AG09319 (cell line): ENCODE data around the gene PTPRB.

Experiments used
- DNase-seq: peaks from one replicate; pipeline ENCODE4 v3.0.0-alpha.2; 2010; ENCODE audit warnings: low read depth; ENCODE audit errors: extremely low read depth
- TF ChIP-seq, protein P1 (sequence below): IDR thresholded peaks from 2 replicates; pipeline ENCODE4 v1.5.1; 2011; ENCODE audit warnings: low read depth, mild to moderate bottlenecking, inconsistent platforms, low read length, moderate library complexity

Gene PTPRB

DNA sequence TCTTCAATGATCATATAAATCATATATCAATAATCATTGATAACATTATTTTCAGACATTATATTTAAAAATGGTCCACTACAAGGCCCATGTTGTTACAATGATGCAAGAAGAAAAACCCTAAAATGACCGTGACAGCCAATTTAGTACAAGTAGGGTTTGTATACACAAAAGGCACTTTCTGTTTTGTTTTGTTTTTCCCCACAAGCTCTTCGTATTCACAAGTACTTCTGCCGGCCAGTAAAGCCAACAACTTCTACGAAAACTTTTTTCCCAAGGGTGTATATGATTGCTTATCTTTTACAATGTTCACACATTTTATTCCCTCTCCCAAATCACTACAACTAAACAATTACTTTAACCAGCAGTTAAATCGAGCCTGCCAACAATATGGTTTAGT lies 9.6 kb downstream of the PTPRB start:
- DNase-seq: no peak

DNA sequence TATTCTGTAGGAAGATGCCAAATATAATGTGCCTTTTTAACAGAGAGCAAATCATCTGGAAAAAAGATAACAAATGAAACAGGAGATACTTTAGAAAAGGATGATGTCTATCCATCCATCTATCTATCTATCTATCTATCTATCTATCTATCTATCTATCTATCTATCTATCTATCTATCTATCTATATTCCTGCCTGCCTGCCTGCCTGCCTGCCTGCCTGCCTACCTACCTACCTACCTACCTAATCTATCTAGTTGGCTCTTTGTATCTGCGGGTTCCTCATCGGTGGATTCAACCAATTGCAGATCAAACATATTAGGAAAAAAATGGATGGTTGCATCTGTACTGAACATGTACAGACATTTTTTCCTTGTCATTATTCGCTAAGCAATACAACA lies 11.0 kb downstream of the PTPRB start:
- DNase-seq: no peak
- TF ChIP-seq, protein P1, sequence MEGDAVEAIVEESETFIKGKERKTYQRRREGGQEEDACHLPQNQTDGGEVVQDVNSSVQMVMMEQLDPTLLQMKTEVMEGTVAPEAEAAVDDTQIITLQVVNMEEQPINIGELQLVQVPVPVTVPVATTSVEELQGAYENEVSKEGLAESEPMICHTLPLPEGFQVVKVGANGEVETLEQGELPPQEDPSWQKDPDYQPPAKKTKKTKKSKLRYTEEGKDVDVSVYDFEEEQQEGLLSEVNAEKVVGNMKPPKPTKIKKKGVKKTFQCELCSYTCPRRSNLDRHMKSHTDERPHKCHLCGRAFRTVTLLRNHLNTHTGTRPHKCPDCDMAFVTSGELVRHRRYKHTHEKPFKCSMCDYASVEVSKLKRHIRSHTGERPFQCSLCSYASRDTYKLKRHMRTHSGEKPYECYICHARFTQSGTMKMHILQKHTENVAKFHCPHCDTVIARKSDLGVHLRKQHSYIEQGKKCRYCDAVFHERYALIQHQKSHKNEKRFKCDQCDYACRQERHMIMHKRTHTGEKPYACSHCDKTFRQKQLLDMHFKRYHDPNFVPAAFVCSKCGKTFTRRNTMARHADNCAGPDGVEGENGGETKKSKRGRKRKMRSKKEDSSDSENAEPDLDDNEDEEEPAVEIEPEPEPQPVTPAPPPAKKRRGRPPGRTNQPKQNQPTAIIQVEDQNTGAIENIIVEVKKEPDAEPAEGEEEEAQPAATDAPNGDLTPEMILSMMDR: no peak

More for the DNA sequence above, 9.6 kb downstream of the PTPRB start:
- TF ChIP-seq, protein P1: no peak

DNA sequence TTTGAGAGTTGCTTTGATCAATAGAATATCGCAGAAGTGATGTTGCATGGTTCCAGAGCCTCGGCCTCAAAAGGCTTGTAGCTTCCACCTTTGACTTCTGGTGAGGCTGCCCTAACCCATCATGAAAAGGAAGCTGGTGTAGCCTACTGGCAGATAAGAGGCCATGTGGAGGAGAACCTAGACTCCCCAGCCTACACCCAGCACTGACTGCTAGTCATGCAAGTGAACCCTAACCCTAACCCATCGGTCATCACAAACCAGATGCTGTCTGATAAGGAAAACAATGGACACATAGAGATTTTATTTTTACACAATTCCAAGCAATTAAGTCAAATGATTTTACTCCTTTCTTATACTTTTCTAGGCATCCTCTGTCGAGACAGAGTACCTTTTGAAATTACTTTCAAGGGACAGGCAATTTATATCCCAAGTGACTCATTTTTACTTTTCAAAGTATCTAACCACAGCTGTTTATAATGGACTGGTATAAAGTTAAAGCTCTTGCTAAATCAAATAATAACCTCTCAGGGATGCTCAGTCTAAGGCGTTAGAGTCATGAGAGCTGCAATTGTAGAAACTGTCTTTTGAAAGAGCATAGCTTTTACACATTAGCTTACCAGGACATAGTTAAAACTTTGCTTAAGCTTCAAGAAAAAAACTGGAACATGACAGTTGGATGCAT lies 17.6 kb downstream of the PTPRB start:
- DNase-seq: no peak
- TF ChIP-seq, protein P1: no peak

GRCh38 chr12:70618371-70618770 lies 18.9 kb downstream of the PTPRB start:
- TF ChIP-seq, protein P1: no peak
- no peak for DNase-seq

GRCh38 chr12:70617450-70617849 lies 19.8 kb downstream of the PTPRB start:
- TF ChIP-seq, protein P1: no peak
- no peak for DNase-seq

GRCh38 chr12:70615174-70615866 lies 21.9 kb downstream of the PTPRB start:
- no peak for DNase-seq
- TF ChIP-seq, protein P1: no peak

DNA sequence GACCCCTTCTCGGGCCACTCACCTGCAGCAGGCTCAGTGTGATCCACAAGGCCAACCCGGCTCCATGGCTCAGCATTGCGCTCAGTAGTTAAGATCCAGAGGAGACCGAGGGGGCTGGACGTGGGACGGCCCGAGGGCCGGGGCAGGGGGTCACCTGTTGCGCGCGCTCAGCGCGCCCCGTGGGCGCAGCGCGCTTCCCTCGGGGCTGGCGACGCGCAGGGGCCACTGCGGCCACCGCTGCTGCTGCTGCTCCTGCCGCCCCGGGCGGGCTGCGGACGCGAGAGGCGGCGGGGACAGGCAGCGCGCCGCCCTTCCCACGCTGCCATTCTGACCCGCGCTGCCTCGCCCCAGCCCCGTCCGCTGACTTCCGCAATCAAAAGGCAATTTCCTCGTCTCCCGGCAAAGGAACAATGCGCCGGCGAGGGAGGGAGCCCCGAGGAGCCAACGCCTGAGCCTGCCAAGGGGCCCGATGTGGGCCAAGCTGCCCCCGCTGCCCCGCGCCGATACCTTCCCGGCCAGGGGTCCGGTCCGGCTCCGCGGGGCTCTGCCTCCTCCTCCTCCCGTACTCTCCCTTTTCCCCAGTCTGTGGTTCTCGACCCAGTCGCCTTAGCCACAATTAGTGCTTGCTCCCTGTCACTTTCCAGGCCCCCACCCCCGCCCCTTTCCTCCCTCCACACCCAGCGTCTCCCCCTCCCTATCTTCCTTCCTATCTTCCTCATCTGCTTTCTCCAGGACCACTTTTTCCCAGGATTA lies 27.3 kb downstream of the PTPRB start:
- DNase-seq: no peak
- TF ChIP-seq, protein P1: no peak
